HepG2 (cell line): ENCODE measurements around the gene NOSIP. TPM values are rescaled to one million over a fixed set of nuclear protein-coding genes. Genes with fewer than 3 reads are reported as not detected.

Experiments
- IRF2 ChIP-seq: IDR thresholded peaks from 2 replicates; pipeline ENCODE4 v1.6.1; 2018; ENCODE audit warnings: missing genetic modification reagents, missing compliant biosample characterization
- JUND ChIP-seq: sonication (generic); formaldehyde crosslinking; IDR thresholded peaks from 2 replicates; pipeline ENCODE4 v1.8.0; 2022; ENCODE audit warnings: mild to moderate bottlenecking, missing genetic modification reagents
- MEF2D ChIP-seq: sonication (generic); formaldehyde crosslinking; IDR thresholded peaks from 2 replicates; pipeline ENCODE4 v1.5.1; 2020; ENCODE audit warnings: mild to moderate bottlenecking, missing genetic modification reagents
- MEIS2 ChIP-seq: sonication (generic); formaldehyde crosslinking; IDR thresholded peaks from 2 replicates; pipeline ENCODE4 v1.9.0; 2021; ENCODE audit warnings: mild to moderate bottlenecking, missing genetic modification reagents
- MIXL1 ChIP-seq: IDR thresholded peaks from 2 replicates; pipeline ENCODE4 v1.6.1; 2016
- PHF5A ChIP-seq: IDR thresholded peaks from one replicate; pipeline ENCODE4 v1.6.1; 2018; ENCODE audit warnings: low read depth, missing genetic modification reagents; ENCODE audit not compliant: unreplicated experiment
- SALL2 ChIP-seq: sonication (generic); formaldehyde crosslinking; IDR thresholded peaks from 2 replicates; pipeline ENCODE4 v1.8.1; 2023; ENCODE audit warnings: mild to moderate bottlenecking, missing genetic modification reagents, inconsistent platforms
- SIX1 ChIP-seq: sonication (generic); formaldehyde crosslinking; IDR thresholded peaks from 2 replicates; pipeline ENCODE4 v1.4.0; 2020; ENCODE audit warnings: missing genetic modification reagents, borderline replicate concordance
- SMAD3 ChIP-seq: sonication (generic); formaldehyde crosslinking; IDR thresholded peaks from 2 replicates; pipeline ENCODE4 v1.4.0; 2020; ENCODE audit warnings: missing genetic modification reagents
- SRSF4 ChIP-seq: fragments of 200-400 bp; formaldehyde crosslinking; IDR thresholded peaks from one replicate; pipeline ENCODE4 v1.6.1; 2018; ENCODE audit warnings: mild to moderate bottlenecking, low read depth, low read length, moderate library complexity; ENCODE audit not compliant: poor library complexity, severe bottlenecking
- SSRP1 ChIP-seq: IDR thresholded peaks from 2 replicates; pipeline ENCODE4 v1.6.1; 2016; ENCODE audit warnings: control low read depth
- STAG1 ChIP-seq: sonication (generic); formaldehyde crosslinking; IDR thresholded peaks from 2 replicates; pipeline ENCODE4 v1.4.0; 2020; ENCODE audit warnings: missing genetic modification reagents
- TCF7 ChIP-seq: sonication (generic); IDR thresholded peaks from 2 replicates; pipeline ENCODE4 v1.6.1; 2016; ENCODE audit warnings: antibody characterized with exemption, low read depth
- ZBTB7B ChIP-seq: sonication (generic); formaldehyde crosslinking; IDR thresholded peaks from 2 replicates; pipeline ENCODE4 v1.4.0; 2020; ENCODE audit warnings: missing genetic modification reagents
- ZNF337 ChIP-seq: sonication (generic); formaldehyde crosslinking; IDR thresholded peaks from 2 replicates; pipeline ENCODE4 v1.5.1; 2020; ENCODE audit warnings: missing genetic modification reagents, low read depth, mild to moderate bottlenecking, borderline replicate concordance
- ZNF441 ChIP-seq: sonication (generic); formaldehyde crosslinking; IDR thresholded peaks from 2 replicates; pipeline ENCODE4 v1.7.0; 2021; ENCODE audit warnings: missing genetic modification reagents, borderline replicate concordance
- ZNF589 ChIP-seq: sonication (generic); formaldehyde crosslinking; conservative IDR thresholded peaks from 2 replicates; pipeline ENCODE4 v1.8.0; 2022; ENCODE audit warnings: mild to moderate bottlenecking, moderate library complexity, missing genetic modification reagents
- ZNF777 ChIP-seq: sonication (generic); formaldehyde crosslinking; IDR thresholded peaks from 2 replicates; pipeline ENCODE4 v1.4.0; 2020; ENCODE audit warnings: missing genetic modification reagents
- polyA plus RNA-seq, 8 experiments: library from polyadenylated mRNA; depleted of rRNA in 3 of 8; stranded (reverse) in 7 of 8; unstranded in 1 of 8; fragments of >200 nt; fragmentation: Illumina TruSeq in 4 of 8; extraction: Trizol in 4 of 8; gene quantifications; 2 replicates each; pipeline versions ENCODE4 v1.2.1 to v1.2.3, GENCODE V29; 2011 to 2016; ENCODE audit warnings: low read depth in 4 of 8, missing spikeins in 1 of 8, mixed read lengths in 1 of 8; ENCODE audit not compliant: insufficient read depth in 1 of 8
- total RNA-seq, 5 experiments: library from RNA; depleted of rRNA; stranded (reverse); fragments of >200 nt; fragmentation: Illumina TruSeq; extraction: Trizol; gene quantifications; 2 replicates each; pipeline ENCODE4 v1.2.3, GENCODE V29; 2016; ENCODE audit warnings: low read depth in 1 of 5
- TF ChIP-seq, protein P1 (sequence below): sonication (generic); formaldehyde crosslinking; IDR thresholded peaks from 2 replicates; pipeline ENCODE4 v1.8.0; 2022; ENCODE audit warnings: mild to moderate bottlenecking, missing genetic modification reagents
- TF ChIP-seq, protein P2 (sequence below), 2 experiments: fragments of 450-650 bp in 1 of 2; sonication (generic) in 1 of 2; formaldehyde crosslinking; IDR thresholded peaks; 2 replicates each; pipeline versions ENCODE4 v1.5.0 to v1.8.0; 2020 to 2022; ENCODE audit warnings: mild to moderate bottlenecking in 1 of 2, missing genetic modification reagents in 1 of 2
- TF ChIP-seq, protein P3 (sequence below): sonication (generic); formaldehyde crosslinking; IDR thresholded peaks from 2 replicates; pipeline ENCODE4 v1.4.0; 2020; ENCODE audit warnings: missing genetic modification reagents, mild to moderate bottlenecking, borderline replicate concordance
- TF ChIP-seq, protein P4 (sequence below): sonication (generic); formaldehyde crosslinking; conservative IDR thresholded peaks from 2 replicates; pipeline ENCODE4 v1.4.0; 2020; ENCODE audit warnings: mild to moderate bottlenecking, missing genetic modification reagents, moderate library complexity

NOSIP gene
- total and polyA plus RNA-seq, 2 of the 13 experiments (the other 11 are each of a cell fraction or from before 2014, with no cell fraction given) = 54.3 to 78.0 TPM

DNA sequence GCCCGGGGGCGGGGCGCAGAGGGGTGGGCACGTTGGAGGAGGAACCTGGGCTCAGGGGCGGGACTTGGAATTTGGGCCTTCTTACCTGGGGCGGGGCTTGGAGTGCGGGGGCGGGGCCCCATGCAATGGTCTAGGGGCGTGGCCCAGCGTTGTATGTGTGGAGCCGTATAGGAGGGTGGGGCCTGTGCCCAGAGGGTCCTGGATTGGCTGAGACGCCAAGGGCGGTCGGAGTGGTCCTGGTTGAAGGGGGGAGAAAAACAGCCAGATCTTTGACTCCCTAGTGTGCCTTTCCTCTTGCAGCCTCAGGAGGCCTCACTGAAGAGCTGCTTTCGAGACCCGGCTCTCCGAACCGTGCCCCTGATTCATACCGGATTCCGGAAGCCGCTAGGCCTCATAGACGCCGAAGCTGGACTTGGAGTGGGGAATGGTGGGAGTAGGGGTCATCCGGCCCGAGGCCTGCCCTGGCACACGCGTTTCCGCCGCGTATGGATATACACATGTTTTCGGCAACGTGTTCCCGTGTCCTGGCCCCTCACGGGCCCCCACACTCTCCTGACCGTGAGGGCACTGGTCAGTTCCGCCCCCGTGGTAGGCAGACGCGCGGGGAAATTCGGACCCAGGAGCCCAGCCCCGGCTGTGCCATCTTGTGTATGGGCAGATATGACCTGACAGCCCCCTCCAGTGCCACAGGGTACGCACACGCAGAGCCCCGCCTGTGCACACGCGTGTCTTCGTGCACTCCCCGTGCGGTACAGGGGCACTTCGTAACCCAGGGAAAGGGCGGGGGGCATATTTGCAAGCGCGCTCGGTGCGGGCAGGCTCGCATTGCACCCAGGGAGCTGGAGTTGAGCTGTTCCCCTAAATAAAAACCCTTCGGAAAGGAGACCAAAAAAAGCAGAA is 10.0 kb upstream of the NOSIP start (continued):
- TF ChIP-seq ZBTB7B (CRISPR knock-in tag) (peak; percentile 54), PHF5A (CRISPR knock-in tag) (no peak), SSRP1 (no peak), IRF2 (CRISPR knock-in tag) (peak; percentile 65), ZNF441 (CRISPR knock-in tag) (peak; percentile 47), STAG1 (CRISPR knock-in tag) (0 out of 2 replicates have a peak, but pooled peaks have one; percentile 8), SIX1 (CRISPR knock-in tag) (peak; percentile 21; the same call in 1 of the 2 replicates), TCF7 (no peak), MEF2D (CRISPR knock-in tag) (no peak; the same call in 1 of the 2 replicates), SMAD3 (no peak), ZNF337 (CRISPR knock-in tag) (peak; percentile 71; the same call in 1 of the 2 replicates), MIXL1 (CRISPR knock-in tag) (peak; percentile 13; the same call in 1 of the 2 replicates), SRSF4 (peak; percentile 38), JUND (CRISPR knock-in tag) (no peak; the same call in 1 of the 2 replicates), MEIS2 (CRISPR knock-in tag) (no peak), ZNF777 (CRISPR knock-in tag) (0 out of 2 replicates have a peak, but pooled peaks have one; percentile 27), SALL2 (no peak), ZNF589 (CRISPR knock-in tag) (no peak)
- TF ChIP-seq, protein P1, sequence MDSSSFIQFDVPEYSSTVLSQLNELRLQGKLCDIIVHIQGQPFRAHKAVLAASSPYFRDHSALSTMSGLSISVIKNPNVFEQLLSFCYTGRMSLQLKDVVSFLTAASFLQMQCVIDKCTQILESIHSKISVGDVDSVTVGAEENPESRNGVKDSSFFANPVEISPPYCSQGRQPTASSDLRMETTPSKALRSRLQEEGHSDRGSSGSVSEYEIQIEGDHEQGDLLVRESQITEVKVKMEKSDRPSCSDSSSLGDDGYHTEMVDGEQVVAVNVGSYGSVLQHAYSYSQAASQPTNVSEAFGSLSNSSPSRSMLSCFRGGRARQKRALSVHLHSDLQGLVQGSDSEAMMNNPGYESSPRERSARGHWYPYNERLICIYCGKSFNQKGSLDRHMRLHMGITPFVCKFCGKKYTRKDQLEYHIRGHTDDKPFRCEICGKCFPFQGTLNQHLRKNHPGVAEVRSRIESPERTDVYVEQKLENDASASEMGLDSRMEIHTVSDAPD (CRISPR knock-in tag) = 0 out of 2 replicates have a peak, but pooled peaks have one; percentile 67
- TF ChIP-seq, protein P2, sequence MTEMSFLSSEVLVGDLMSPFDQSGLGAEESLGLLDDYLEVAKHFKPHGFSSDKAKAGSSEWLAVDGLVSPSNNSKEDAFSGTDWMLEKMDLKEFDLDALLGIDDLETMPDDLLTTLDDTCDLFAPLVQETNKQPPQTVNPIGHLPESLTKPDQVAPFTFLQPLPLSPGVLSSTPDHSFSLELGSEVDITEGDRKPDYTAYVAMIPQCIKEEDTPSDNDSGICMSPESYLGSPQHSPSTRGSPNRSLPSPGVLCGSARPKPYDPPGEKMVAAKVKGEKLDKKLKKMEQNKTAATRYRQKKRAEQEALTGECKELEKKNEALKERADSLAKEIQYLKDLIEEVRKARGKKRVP (CRISPR knock-in tag; IDR thresholded peaks at IDR 0.05) = no peak
- TF ChIP-seq, protein P3, sequence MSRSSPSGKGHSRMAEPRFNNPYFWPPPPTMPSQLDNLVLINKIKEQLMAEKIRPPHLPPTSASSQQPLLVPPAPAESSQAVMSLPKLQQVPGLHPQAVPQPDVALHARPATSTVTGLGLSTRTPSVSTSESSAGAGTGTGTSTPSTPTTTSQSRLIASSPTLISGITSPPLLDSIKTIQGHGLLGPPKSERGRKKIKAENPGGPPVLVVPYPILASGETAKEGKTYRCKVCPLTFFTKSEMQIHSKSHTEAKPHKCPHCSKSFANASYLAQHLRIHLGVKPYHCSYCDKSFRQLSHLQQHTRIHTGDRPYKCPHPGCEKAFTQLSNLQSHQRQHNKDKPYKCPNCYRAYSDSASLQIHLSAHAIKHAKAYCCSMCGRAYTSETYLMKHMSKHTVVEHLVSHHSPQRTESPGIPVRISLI (CRISPR knock-in tag) = no peak; the same call in 1 of the 2 replicates
- TF ChIP-seq, protein P4, sequence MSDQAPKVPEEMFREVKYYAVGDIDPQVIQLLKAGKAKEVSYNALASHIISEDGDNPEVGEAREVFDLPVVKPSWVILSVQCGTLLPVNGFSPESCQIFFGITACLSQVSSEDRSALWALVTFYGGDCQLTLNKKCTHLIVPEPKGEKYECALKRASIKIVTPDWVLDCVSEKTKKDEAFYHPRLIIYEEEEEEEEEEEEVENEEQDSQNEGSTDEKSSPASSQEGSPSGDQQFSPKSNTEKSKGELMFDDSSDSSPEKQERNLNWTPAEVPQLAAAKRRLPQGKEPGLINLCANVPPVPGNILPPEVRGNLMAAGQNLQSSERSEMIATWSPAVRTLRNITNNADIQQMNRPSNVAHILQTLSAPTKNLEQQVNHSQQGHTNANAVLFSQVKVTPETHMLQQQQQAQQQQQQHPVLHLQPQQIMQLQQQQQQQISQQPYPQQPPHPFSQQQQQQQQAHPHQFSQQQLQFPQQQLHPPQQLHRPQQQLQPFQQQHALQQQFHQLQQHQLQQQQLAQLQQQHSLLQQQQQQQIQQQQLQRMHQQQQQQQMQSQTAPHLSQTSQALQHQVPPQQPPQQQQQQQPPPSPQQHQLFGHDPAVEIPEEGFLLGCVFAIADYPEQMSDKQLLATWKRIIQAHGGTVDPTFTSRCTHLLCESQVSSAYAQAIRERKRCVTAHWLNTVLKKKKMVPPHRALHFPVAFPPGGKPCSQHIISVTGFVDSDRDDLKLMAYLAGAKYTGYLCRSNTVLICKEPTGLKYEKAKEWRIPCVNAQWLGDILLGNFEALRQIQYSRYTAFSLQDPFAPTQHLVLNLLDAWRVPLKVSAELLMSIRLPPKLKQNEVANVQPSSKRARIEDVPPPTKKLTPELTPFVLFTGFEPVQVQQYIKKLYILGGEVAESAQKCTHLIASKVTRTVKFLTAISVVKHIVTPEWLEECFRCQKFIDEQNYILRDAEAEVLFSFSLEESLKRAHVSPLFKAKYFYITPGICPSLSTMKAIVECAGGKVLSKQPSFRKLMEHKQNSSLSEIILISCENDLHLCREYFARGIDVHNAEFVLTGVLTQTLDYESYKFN (CRISPR knock-in tag) = no peak; the same call in 1 of the 2 replicates
